HL-60 (cell line): ENCODE results near the gene RHOH.
A peak's percentile ranks its signal among the peaks of the same experiment; 100 is the strongest.

Source experiments
- DNase-seq, 2 experiments: peaks; one replicate each; pipeline ENCODE4 v3.0.0-alpha.2; 2010 to 2020; ENCODE audit warnings: low read depth in 1 of 2, low spot score in 1 of 2
- H3K27ac ChIP-seq: fragments of 250-450 bp; sonication (Bioruptor Pico); replicated peaks from 2 replicates; pipeline ENCODE4 v1.5.1; 2020; ENCODE audit warnings: mild to moderate bottlenecking, moderate library complexity
- H3K27me3 ChIP-seq: fragments of 250-450 bp; sonication (Bioruptor Pico); 2 replicates; pipeline ENCODE4 v1.5.1; 2021; ENCODE audit warnings: mild to moderate bottlenecking, moderate library complexity; ENCODE audit not compliant: insufficient read depth, poor library complexity, severe bottlenecking
- H3K4me3 ChIP-seq: replicated peaks from 2 replicates; pipeline ENCODE4 v1.5.1; 2011; ENCODE audit warnings: mild to moderate bottlenecking, control low read depth, low read length; ENCODE audit not compliant: insufficient read depth
- GABPA ChIP-seq: IDR thresholded peaks from 2 replicates; pipeline ENCODE4 v1.6.1; 2012; ENCODE audit warnings: low read depth
- POLR2AphosphoS5 ChIP-seq: IDR thresholded peaks from 2 replicates; pipeline ENCODE4 v1.6.1; 2012; ENCODE audit warnings: low read depth
- SPI1 ChIP-seq: IDR thresholded peaks from 2 replicates; pipeline ENCODE4 v1.6.1; 2012; ENCODE audit warnings: low read depth, mild to moderate bottlenecking, borderline replicate concordance
- TF ChIP-seq, protein P1 (sequence below): IDR thresholded peaks from one replicate; pipeline ENCODE4 v1.5.1; 2011; ENCODE audit warnings: low read length, control low read depth, inconsistent platforms; ENCODE audit not compliant: insufficient read depth
- TF ChIP-seq, protein P2 (sequence below): IDR thresholded peaks from 2 replicates; pipeline ENCODE4 v1.6.1; 2012; ENCODE audit warnings: low read depth; ENCODE audit not compliant: insufficient replicate concordance

The RHOH gene

DNA sequence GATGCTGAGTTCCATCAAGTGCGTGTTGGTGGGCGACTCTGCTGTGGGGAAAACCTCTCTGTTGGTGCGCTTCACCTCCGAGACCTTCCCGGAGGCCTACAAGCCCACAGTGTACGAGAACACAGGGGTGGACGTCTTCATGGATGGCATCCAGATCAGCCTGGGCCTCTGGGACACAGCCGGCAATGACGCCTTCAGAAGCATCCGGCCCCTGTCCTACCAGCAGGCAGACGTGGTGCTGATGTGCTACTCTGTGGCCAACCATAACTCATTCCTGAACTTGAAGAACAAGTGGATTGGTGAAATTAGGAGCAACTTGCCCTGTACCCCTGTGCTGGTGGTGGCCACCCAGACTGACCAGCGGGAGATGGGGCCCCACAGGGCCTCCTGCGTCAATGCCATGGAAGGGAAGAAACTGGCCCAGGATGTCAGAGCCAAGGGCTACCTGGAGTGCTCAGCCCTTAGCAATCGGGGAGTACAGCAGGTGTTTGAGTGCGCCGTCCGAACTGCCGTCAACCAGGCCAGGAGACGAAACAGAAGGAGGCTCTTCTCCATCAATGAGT lies 46.6 kb downstream of the RHOH start:
- DNase-seq, result no peak
- TF ChIP-seq, protein P1, sequence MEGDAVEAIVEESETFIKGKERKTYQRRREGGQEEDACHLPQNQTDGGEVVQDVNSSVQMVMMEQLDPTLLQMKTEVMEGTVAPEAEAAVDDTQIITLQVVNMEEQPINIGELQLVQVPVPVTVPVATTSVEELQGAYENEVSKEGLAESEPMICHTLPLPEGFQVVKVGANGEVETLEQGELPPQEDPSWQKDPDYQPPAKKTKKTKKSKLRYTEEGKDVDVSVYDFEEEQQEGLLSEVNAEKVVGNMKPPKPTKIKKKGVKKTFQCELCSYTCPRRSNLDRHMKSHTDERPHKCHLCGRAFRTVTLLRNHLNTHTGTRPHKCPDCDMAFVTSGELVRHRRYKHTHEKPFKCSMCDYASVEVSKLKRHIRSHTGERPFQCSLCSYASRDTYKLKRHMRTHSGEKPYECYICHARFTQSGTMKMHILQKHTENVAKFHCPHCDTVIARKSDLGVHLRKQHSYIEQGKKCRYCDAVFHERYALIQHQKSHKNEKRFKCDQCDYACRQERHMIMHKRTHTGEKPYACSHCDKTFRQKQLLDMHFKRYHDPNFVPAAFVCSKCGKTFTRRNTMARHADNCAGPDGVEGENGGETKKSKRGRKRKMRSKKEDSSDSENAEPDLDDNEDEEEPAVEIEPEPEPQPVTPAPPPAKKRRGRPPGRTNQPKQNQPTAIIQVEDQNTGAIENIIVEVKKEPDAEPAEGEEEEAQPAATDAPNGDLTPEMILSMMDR, result no peak
- TF ChIP-seq SPI1 (no peak), GABPA (no peak), POLR2AphosphoS5 (no peak)
- TF ChIP-seq, protein P2, sequence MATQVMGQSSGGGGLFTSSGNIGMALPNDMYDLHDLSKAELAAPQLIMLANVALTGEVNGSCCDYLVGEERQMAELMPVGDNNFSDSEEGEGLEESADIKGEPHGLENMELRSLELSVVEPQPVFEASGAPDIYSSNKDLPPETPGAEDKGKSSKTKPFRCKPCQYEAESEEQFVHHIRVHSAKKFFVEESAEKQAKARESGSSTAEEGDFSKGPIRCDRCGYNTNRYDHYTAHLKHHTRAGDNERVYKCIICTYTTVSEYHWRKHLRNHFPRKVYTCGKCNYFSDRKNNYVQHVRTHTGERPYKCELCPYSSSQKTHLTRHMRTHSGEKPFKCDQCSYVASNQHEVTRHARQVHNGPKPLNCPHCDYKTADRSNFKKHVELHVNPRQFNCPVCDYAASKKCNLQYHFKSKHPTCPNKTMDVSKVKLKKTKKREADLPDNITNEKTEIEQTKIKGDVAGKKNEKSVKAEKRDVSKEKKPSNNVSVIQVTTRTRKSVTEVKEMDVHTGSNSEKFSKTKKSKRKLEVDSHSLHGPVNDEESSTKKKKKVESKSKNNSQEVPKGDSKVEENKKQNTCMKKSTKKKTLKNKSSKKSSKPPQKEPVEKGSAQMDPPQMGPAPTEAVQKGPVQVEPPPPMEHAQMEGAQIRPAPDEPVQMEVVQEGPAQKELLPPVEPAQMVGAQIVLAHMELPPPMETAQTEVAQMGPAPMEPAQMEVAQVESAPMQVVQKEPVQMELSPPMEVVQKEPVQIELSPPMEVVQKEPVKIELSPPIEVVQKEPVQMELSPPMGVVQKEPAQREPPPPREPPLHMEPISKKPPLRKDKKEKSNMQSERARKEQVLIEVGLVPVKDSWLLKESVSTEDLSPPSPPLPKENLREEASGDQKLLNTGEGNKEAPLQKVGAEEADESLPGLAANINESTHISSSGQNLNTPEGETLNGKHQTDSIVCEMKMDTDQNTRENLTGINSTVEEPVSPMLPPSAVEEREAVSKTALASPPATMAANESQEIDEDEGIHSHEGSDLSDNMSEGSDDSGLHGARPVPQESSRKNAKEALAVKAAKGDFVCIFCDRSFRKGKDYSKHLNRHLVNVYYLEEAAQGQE, result no peak
- Histone ChIP-seq H3K4me3 (no peak overlapping the region), H3K27ac (peak overlapping the region; percentile 74), H3K27me3 (no peaks in the 10 kb centered on the region)

DNA sequence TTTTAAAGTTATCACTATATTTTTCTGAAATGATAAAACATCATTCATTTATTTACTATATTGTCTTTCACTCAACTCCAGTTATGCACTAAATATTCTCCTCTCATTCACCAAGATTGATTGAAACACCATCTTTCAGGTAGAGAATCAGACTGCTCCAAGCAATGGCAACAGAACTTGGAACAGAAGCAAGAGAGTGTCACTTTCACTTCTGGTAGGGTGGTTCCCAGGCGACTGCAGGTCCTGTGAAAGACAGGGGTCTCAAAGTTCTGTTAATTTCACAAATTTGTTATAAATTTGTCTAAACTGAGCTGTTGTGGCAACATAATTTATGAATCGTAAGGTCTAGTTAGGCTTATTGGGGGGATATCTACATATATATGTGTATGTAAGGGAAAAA lies 47.8 kb downstream of the RHOH start:
- Histone ChIP-seq H3K27ac (no peak overlapping the region), H3K4me3 (no peak overlapping the region), H3K27me3 (no peaks in the 10 kb centered on the region)
- no peak for DNase-seq
- TF ChIP-seq POLR2AphosphoS5, result no peak
- TF ChIP-seq SPI1, result no peak
- TF ChIP-seq, protein P1, result no peak
- TF ChIP-seq GABPA, result no peak
- TF ChIP-seq, protein P2, result no peak

DNA sequence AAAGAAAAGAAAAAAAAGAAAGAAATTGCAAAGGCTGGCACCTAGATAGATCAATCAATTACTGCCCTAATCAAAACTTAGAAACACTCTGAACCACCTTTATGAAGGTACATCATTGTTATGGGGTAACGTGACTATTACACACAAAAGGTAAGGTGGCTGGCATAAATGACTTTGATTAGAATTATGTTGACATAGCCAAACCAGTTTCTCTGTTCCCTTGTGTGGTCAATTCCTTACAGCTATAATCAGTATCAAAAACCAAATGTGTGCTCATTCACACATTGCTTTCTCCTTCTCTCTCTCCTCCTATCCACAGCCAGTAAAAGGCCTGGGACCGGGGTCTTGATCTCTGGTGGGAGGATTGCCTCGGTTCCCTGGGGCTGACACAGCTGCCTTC lies 48.7 kb downstream of the RHOH start:
- DNase-seq, result no peak
- Histone ChIP-seq H3K27me3 (no peaks in the 10 kb centered on the region), H3K27ac (no peak overlapping the region), H3K4me3 (no peak overlapping the region)
- TF ChIP-seq SPI1, result no peak

DNA sequence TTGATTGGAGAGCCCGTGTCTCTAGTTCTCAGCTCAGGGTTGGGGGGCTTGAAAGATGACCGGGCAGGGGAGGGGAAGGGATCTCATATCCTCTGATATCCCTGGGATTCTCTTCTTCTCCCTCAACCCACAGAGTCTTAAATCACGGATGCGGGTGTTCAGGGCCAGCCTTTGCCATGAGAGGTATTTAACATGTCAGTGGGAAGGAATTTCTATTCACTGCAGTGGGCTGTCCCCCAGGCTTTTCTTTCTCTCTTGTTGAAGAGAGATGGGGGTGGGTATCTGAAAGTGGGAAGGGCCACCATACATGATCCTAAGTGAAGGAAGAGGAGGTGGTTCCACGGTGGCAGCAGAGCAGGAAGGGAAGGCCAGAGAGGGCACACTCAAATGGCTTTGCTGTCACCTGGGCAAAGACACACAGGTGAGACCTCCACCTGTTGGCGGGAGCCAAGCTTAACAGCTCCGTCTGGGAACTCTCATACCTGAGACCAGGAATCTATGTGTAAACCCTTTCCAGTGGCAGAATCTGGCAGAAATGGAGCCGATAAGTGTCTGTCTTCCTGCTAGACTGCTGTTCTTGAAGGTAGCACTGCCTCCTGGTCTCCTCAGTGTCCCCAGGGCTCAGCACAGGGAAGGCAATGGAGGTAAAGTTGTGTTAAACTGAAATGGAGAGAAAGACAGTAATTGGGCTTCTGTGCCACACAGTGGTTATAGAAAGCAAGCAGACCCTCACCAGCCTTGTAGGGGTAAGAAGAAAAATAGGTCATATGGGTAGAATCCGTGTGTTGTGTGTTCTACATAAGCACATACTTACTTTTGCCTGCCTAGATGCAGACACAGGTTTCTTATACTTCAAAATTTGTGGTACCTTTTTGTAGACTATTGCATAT lies 49.4 kb downstream of the RHOH start:
- TF ChIP-seq, protein P2, result no peak
- TF ChIP-seq SPI1 (no peak), POLR2AphosphoS5 (no peak), GABPA (no peak)
- TF ChIP-seq, protein P1, result no peak
- no peak for DNase-seq
- Histone ChIP-seq H3K4me3 (no peak overlapping the region), H3K27me3 (no peaks in the 10 kb centered on the region), H3K27ac (no peak overlapping the region)
